Stimulated activated CD8-positive, alpha-beta memory T cell treated with anti-CD3 and anti-CD28 coated beads, Interleukin-4, amount 100 ng/mL, for 24 hours (primary cell): ENCODE results near the gene SLC12A7.
"Not testable (repeated sequence)": the region's sequence is repeated elsewhere in the genome, so short reads cannot be mapped to it uniquely, and the experiment has no call there.

Experiments used
- DNase-seq: peaks from one replicate; pipeline ENCODE4 v3.0.0-alpha.2; 2020; ENCODE audit warnings: low read depth

SLC12A7 gene

DNA sequence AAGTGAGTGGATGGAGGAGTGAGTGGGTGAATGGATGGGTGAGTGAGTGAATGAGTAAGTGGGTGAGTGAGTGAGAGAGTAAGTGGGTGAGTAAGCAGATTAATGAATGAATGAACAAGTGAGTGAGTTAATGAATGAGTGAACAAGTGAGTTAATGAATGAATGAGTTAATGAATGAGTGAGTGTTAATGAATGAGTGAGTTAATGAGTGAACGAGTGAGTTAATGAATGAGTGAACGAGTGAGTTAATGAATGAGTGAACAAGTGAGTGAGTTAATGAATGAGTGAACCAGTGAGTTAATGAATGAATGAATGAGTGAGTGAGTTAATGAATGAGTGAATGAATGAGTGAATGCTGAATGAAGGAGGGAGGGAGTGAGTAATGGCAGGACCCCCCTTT is 76.9 kb downstream of the SLC12A7 start:
- no peak for DNase-seq

DNA sequence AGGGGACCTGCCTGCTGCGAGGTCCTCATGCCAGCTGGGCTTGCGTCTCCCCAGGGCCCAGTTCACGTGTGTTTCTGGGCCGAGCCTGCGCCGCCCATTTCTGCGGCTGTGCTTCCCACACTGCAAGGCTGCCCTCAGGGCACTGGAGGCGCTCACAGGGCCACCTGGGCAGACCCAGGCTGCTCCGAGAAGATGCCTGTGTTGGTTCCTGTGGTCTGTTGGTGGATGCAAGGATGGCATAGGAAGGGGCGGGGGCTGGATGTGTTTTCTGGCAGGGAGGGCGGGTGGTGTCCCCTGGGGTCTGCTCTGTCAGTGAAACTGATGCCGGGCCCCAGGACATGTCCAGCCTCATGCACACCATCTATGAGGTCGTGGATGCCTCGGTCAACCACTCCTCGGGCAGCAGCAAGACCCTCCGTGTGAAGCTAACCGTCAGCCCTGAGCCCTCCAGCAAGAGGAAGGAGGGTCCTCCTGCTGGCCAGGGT is 77.4 kb downstream of the SLC12A7 start:
- DNase-seq: no peak

DNA sequence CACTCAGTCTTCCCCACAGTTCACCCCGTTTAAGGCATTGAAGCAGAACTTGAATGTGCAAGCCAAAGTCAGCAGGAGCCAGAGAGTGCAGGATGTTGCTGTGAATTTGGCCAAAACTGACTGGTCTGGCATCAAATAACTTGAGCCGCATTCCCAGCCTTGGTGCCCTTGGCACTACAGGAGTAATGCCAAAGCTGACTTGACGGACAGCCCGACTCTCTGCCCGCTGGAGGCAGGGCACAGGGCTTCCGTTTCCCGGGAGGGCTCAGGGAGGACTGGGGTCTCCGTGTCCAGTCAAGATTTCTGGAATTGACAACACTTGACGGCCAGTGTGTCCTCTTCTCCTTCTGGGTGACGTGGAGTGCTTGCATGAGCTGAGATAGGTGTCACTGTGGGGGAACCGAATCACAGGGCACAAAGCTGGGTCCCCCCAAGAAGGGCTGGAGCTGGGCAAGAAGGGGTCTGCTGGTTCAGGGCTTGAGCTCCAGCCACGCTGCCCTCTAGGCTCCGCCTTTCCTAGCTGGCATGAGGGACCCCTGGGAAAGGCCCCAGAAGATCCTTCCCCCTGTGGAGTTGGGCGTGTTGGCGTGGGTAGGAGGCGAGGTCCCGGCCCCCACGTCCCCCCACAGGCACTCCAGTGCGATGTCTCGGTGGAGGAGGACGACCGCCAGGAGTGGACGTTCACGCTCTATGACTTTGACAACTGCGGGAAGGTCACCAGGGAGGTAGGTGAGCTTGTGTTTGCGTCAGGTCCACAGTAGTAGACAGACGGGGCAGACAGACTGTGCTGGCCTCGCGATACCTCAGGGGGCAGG is 78.0 kb downstream of the SLC12A7 start:
- no peak for DNase-seq

DNA sequence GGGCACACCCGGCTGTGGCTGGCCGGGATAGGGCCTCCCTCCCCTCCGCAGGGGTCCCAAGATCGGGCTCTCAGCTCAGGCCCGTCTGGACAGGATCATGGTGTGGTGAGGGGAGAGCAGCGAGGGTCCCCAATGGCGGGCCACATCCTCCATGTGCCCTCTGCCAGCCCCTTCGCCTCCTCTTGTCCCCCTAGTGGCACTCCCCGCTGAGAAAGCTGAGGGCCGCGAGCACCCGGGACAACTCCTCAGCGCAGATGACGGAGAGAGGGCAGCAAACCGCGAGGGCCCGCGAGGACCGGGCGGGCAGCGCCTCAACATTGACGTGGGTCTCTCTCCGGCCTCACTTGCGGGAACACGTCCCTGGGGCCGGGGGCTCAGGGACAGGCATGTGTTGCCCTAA is 78.7 kb downstream of the SLC12A7 start:
- no peak for DNase-seq

DNA sequence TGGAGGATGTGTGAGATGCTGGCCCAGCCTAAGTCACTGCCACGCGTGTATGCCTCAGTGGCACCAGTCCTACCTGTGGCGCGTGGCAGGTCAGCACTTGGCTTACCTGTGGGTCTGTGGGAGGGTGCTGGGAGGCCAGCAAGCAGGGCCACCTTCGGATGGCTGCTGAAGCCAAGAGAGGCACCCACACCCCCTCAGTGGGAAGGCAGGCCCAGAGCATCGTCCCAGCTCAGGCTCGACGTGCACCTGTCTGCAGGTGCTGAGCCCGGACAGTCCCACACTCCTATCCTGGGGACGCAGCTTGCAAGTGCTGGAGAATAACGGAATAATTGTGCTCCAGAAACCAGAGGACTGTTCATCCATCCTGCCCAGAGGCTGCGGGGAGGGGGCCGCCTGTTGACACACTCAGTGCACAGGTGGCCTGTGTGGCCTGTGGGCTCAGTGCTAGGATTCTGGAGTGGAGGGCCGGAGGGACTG is 79.3 kb downstream of the SLC12A7 start:
- no peak for DNase-seq

DNA sequence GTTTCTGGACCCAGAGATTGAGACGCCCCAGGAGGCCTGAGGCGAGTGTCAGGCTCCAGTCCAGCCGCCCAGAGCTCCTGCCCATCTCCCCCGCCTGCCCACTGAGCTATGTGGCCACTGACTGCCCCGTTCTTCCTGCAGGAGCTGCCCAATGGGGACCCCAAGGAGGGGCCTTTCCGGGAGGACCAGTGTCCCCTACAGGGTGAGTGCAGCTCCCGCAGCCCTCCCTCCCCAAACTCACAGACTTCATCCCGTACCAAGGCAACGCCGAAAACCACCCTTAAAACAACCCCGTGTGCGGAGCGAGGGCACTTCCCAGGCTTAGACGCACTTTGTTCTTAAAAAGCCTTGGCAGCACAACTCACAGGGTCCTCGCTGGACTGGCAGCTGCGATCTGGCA is 79.9 kb downstream of the SLC12A7 start:
- no peak for DNase-seq

DNA sequence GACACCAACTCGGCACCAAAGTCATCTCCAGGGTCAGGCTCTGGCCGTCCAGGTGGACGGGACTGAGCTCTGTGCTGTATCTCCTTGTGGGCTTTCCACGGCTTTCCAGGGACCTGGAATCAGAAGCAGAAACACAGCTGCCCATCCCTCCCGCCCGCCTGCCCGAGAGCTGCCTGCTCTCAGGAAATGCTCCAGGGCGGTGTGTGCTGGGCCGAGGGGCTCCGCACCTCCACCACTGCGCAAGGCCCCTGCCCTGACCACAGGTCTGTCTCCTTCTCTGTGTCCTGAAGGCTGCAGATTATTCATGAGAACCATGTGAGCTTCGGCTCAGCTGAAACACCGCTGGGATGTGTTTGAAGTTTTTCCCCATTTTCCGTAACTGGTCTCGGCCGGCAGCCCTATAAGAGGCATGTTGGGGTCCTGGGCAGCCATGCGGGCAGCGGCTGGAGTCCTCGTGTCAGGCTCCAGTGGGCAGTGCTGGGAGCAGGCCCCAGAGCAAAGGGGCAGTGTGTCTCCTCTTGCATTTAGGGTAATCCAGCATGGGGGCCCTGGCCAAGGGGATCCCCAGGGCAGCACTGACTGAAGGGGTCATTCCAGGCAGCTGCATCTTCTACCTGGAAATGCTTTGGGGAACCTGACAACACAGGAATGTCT is 80.4 kb downstream of the SLC12A7 start:
- no peak for DNase-seq

DNA sequence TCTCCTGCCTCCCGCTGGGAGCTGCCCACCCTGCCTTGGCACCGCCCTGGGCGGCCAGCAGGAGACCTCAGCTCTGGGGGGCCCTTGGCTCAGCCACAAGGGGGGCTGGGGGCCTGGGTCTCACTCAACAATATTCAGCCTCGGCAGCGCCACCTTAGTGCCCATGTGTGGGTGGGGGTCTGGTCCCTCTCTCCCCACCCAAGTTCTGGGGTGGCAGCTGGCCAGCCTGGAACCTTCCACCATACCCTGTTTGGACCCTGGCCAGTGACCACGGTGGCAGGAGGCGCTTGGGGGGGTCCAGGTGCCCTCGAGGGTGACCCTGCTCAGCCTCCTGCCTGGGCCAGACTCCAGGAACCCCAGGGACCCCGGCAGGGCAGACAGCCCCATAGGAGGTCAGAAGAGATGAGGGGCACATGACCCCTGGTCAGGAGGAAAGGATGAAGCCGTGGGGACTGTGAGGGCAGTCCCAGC is 81.0 kb downstream of the SLC12A7 start:
- no peak for DNase-seq

DNA sequence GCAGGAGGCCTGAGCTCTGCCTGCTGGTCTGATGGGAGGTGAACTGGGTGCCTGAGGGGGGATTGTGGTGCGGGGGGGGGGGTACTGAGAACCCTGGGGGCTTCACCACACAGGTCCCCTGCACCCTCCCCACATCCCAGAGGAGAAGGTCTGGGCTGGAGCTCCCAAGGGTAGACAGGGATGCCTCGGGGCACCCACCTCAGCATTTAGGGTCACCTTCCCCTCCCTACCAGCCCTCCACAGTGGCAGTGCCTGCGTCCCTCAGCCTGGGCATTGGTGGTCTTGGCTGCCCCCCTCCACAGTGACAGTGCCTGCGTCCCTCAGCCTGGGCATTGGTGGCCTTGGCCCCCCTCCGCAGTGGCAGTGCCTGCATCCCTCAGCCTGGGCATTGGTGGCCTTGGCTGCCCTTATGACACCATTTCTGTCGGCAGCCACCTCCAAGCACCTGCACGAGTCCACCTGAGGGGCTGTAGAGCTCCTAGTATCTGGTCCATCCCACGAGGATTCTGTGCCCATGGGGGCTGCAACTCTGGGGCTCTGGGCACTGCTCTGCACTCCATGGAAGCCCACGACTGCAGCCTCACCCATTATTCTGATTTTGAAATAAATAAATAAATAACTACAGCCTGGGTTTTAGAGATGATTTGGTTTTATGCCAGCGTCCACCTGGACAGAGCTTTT is 81.8 kb downstream of the SLC12A7 start:
- DNase-seq: no peak

DNA sequence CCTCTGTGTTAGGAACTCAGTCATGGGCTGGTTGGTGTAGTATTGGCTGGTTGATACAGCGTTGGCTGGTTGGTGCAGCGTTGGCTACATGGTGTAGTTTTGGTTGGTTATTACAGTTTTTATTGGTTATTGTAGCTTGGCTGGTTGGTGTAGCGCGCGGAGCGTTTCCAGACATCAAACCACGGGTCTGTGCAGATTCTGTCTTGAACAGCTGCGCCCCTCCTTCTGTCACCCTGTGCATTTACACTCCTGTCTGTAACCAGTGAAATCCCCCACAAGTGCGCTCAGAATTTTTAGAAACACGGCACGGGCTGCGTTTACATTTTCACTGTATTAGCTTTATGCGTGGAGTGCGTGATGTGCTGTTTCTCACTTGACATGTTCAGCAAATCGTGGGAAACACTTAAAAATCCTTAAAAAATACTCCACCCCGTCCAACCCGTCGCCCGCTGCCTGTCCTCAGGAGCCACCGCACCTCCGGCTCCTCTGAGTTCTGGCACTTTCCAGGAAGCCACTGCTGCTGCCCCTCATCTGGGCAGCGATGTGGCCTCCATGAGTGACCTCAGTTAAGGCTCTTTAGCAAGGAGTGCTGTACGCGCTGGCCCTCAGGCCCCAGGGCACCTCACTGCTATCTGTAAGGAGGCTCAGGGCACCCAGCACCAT is 82.5 kb downstream of the SLC12A7 start:
- DNase-seq: no peak

DNA sequence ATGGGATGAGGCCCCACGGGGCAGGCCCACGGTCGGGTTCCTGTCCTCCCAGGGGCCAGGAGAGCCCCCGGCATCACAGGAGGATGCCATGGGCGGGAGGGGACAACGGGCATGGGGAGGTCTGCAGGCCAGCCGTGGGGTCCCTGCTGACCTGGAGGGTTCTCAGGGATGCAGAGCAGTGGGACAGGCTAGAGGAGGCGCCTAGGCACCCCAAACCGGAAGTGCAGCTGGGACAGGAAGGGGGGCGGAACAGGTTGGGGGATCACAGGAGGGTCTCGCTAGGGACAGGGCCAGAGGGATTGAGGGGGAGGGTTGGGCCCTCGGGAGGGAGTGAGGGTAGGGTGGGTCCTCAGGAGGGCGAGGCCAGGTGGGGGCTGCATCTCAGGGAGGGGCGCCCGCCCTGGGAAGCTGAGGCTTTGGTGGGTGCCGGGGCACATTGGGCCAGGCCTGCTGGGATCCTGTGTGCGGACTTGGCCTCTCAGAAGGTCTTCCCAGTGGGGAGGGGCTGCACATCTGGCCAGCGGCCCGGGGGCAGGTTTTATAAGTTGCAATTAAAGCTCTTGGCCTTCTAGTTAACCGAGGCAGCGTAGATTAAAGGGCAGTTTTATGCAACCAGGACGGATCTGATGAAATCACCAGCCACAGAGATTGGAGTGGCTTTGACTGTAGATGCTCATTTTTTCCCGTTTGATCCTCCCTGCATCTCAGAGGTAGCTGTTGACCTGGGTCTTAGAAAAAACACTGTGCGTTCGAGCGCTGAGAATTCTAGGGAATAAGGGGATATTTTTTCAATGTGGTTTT is 83.2 kb downstream of the SLC12A7 start:
- DNase-seq: no peak

DNA sequence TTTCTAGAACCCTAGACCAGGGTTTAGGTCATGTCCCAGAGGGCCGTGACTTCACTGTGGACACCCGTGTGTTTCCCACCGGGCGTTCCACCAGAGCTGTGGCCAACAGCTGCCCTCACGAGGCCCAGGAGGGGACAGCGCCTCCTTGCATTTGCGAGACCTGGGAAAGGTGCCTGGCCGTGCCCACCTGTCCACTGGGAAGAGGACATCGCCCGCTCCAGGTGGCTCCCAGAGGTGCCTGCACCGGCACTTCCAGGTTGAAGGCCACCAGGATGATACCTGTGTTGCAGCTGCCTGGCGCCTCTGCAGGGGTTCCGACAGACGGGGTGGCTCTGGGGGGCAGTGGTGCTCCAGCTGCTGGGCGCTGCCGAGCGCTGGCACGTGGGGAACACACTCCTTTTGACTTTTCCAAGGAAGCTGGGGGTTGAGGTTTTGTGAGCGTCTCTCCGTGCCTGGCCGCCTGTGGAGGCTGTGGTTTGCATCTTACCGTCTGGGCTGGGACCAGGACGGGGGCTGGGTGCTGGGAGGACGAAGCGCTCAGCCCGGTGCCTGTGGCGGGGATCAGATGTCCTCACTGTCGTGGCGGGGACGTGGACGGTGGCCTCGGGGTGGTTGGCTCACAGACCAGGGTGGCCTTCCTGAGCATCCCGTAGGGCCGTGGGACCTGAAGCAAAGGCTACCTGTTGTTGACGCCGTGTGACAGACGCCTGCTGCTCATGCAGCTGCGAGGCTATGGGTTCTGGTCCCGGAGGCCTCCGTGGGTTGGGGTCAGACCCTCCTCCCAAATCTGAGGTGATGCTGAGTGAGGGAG is 84.0 kb downstream of the SLC12A7 start:
- no peak for DNase-seq

DNA sequence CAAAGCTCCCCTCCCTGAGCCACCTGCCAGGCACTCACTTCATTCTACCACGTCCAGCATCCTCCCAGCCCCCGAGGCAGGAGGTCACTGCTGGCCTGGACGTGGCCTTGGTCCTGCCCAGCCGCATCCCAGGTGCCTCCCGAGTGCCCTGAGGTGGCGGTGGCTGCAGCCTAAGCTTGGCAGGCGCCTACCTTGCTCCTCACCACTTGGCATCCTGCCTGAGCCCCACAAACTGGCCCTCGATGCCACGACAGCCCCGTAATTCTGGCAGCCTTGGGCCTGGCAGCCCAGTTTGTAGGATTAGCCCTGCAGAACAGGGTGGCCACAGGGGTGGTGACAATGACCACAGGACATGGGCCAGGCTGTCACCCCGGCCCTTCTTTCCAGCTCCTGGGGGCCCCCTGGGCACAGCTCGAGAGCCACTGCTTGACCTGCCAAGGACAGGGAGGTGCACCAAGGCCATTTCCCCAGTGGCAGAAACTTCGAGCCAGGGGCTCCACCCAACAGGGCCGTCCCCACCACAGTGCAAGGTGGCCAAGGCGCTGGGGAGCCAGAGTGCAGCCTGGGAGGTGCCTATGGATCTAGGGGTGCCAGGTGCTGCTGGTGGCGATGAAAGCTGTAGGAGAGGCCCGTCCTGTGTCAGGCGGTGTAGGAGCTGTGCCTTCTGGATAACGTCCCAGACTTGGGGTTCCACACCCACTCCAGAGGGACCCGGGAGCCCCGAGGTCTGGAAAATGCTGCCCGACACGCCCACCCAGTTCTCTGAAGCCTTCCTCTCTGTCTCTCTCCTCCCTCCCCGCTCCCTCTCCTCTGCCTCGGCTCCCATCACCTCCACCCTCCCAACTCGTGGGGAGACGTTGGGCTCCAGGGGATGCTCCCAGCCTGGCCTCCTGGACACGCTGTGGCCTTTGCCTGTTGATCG is 84.9 kb downstream of the SLC12A7 start:
- DNase-seq: no peak

DNA sequence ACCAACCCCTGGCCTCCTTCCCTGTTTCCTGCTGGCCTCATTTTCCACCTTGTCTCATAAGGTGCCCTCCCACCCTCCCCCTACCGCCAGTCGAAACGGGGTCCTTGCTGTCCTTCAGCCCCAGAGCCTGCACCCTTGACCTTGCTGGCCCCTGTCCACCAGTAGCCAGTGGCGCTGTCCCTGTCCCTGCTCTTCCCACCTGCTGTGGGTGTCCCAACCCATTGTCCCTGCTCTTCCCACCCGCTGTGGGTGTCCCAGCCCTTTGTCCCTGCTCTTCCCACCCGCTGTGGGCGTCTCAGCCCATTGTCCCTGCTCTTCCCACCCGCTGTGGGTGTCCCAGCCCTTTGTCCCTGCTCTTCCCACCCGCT is 89.9 kb downstream of the SLC12A7 start:
- DNase-seq: not testable (repeated sequence)

DNA sequence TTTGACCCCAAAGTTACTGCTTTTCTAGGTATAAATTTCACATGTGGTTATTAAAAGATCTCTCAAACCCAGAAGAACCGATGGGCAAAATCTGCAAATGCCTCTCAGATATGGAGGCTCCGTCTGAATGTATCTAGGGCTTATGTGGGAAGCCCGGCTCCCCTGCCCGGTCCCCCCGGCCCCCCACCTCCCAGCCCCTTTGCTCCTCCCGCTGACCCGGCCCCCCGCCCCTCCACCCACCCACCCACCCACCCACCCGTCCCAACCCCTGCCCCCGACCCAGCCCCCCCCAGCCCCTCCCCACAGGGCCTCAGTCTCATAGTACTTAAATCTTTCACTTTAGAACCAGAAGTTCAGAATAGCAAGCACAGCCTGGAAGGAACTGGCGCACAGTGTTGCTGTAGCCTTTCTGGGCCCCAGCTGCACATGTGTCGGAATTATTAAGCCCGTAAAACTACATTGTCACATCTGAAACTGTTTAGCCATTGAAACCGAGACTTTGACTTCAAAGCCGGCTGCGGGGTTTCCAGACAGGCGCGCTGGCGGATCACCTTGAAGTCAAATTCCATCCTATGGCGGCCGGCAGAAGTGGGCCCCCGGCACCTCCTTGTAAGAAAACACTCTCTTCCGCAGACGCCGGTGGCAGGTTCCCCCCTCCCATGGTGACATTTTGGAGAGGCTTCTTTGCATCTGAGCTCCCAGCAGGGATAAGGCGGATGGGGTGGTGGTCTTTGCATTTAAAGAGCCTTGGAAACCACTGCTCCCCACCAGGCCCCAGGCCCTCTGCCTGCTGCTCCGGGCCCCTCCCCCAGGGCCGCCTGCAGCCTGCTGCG is 90.5 kb downstream of the SLC12A7 start:
- DNase-seq: no peak

DNA sequence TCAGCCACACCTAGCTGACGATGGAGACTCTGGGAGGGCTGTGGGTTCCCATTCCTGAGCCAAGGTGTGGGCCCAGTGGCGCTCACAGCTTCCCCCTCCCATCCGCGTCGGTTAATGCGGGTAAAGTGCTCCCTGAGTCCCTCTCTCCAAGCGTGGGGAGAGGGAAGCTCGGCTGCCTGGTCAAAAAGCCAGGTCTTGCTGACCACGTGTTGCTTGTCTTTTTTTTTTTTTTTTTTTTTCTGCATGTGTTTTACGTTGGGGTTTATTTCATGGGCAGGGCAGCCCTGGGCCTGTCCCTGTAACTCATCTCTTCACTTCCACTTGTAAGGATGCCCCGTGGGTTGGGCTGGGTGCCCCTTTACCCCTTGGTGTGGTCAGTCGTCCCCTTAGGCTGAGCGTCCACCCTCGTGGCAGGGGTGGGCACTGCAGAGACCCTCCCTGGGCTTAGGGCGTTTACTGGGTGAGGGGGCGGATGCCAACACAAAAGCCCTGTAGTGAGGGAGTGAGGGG is 91.4 kb downstream of the SLC12A7 start:
- no peak for DNase-seq

DNA sequence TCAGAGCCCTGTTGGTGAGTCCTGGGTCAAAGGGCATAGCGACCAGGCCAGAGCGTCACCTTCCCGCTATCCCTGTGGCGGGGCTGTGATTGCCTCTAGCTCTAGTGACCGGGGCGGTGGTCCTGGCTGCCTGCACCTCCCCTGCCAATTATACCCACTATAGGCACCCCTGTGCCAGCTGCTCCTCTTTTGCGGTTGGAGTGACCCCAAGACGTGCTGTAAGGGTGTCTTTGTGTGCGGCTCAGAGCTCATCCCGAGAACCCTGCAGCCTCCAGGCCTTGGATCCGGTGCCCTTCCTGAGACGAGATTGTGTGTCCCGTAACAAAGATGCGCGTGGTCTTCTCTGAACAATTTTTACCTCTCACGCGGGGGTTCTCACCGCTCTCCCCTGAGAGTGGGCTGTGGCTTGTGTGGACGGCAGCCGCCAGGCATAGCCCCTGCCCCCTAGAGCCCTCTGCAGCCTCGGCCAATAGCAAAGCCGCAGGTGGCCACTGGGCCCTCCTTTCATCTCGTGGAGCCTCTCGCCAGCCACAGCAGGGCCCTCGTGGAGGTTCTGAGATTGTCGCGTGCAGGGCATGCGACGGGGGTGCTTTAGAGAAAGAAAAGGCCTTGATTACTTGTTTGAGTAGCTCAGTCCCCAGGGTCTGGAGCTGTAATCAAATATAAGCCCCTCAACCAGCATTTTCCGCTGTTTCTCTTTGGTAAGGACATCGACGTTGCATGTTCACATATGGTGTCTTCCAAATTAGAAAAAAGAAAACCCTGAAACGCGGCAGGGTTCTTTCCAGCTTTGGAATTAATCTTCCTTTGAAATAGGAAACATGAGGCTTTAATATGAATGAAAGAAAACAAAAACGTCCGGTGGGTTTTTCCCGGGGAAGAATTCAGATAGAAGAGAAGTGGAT is 92.6 kb downstream of the SLC12A7 start:
- DNase-seq: no peak
